Cortex of kidney (tissue), 1 donor: Measurements from ENCODE around the gene ADAMTSL3.
"Not testable (repeated sequence)": the region's sequence is repeated elsewhere in the genome, so short reads cannot be mapped to it uniquely, and the experiment has no call there.

ENCODE experiments used
- DNase-seq: peaks from one replicate; lab custom pipeline; 2025; lab: John Stamatoyannopoulos, UW

Gene ADAMTSL3

DNA sequence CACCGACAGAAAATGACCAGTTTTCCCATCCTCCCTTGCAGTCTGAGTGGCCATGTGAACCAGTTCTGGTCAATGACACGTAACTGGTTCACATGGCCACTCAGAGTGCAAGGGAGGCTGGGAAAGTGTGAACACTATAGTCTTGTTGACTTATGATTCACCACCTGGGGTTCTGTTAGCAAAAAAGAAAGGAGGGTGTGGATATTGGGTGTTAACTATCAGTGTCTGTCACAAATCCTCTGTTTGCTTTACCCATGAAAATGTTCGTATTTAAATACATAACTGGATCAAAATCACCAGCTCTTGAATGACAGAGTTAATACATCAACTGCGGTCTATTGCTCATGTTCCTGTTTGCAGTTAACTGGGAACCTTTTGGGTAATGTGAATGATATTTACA lies 92.3 kb downstream of the ADAMTSL3 start:
- DNase-seq, result no peak

DNA sequence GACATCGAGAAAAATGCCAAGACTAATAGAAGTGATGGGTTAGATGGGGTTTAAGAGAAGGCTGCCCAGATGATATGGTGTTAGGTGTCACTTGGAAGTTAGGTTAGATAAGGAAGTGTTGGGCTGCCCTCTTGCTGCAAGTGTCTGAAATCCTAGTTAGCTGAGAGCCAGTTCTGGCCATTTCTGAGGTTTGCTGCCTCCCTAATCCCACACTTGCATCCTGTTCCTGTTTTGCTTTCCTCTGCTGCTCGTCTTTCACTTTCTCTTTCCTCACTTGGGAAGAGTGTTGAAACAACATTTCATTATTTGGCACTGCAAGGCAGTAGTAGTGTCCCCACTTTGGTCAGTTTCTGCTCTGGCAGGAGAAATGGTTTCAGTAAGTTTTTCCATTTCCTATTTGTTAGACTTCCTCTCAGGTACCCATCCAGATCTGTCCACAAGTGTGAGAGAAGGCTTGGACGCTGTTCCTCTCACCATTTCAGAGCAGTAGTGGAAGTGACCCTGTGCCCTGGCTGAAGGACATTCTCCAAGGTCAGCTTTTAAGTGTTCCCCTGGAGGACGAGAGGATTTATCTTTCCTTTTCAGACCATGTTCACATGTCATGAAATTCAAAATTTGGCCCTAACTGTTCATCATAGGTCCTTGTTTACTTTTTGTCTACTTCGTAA lies 93.3 kb downstream of the ADAMTSL3 start:
- DNase-seq, result no peak

GRCh38 chr15:83747718-83748110 lies 93.8 kb downstream of the ADAMTSL3 start:
- DNase-seq, result no peak

GRCh38 chr15:83753872-83754493 lies 100.1 kb downstream of the ADAMTSL3 start:
- DNase-seq, result no peak

DNA sequence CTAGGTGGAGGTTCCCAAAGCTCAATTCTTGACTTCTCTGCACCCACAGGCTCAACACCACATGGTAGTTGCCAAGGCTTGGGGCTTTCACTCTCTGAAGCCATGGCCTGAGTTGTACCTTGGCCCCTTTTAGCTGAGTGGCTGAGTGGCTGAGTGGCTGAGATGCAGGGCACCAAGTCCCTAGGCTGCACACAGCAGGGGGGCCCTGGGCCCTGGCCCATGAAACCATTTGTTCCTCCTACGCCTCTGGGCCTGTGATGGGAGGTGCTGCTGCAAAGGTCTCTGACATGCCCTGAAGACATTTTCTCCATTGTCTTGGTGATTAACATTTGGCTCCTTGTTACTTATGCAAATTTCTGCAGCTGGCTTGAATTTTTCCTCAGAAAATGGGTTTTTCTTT lies 103.4 kb downstream of the ADAMTSL3 start:
- DNase-seq, result not testable (repeated sequence)

DNA sequence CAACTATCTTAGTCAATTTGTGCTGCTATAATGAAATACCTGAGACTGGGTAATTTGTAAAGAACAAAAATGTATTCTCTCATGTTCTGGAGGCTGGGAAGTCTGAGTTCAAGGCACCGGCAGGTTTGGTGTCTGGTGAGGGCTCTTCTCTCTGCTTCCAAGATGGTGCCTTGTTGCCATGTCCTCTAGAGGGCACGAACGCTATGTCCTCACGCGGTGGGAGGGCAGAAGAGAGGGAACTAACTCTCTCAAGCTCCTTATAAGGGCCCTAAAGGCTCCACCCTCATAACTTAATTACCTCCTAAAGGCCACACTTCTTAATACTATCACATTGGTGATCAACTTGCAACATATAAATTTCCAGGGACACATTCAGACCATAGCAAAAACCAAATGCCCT lies 108.4 kb downstream of the ADAMTSL3 start:
- DNase-seq, result no peak

- no peak for DNase-seq
These were observed 110.4 kb downstream of the ADAMTSL3 start for GRCh38 chr15:83764201-83764838.

DNA sequence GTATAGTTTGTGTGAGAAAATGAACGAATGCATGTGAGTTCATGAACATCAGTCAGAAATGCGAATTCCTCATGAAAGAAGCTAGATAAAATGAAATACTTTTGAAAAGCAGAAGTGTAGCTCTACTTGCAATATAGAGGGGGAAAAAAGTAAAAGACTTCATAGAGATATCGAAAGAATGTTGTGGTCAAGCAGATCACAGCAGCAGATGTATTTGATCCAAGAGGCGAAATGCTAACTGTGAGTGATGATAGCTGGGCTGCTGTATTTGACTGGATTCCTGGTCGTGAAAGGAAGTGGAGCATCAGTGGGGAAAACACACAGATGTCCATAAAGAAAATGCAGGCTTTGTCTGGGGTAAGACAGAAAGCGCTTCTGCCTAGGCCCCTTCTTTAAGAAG lies 112.4 kb downstream of the ADAMTSL3 start:
- DNase-seq, result no peak

GRCh38 chr15:83767741-83768140 lies 113.8 kb downstream of the ADAMTSL3 start:
- no peak for DNase-seq

DNA sequence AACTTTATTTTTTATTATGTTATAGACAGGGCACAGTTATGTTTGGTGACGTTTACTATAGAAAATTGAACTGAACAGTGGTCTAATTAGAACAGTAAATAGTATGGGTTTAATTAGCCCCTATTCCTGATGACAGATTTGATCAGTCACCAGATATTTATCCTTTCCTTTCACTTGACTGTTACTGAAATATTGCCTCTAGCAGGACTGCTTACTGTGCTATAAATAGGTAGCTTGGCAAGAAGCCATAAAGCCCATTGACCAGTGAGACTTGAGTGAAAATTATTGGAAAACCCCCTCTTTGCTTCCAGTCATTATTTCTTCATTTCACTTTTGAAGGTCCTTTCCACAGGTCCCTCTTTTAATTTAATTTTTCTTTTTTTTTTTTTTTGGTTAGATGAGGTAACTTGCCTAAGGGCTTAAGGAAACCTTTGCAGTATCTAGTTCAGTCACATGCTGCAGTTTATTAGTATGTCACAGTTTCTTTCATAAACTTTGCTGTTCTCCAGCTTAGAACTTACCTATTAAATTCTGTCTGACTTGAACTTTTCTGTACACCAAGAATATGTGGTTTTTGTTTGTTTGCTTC lies 115.6 kb downstream of the ADAMTSL3 start:
- no peak for DNase-seq

DNA sequence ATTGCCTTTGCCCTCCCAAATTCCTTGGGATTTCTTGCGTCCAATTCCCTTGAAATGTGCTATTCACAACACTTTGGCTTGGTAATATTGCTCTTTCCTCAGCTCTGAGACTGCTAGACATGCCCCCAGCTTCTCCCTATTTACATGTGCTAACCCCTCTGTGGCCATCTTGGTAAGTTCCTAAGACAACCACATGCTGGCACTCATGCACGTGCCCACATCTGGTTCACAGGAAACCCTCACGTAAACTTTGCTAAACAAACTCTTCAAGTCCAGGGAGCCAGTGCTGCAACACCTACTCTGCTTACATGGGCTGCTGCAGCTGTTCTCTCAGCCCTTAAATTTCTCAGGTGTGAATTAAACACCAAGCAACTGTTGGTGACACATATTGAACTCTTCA lies 121.8 kb downstream of the ADAMTSL3 start:
- no peak for DNase-seq

DNA sequence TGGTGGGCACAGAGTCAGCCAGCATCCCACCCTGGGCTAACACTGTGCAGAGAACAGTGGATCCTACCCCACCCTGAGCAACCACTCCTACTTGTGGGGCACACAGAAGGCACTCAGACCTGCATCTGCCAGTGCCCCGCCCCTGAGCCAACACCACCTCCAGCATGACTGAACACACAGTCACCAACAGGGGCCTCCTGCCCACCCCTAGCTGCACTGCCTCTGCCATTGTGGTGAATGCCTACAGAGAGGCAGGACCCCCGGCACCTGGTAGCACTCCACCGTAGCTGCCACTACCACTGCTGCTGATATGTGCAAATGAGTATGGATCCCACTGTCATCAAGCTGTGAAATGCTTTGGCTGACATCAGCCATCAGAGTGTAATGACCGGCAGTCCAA lies 123.1 kb downstream of the ADAMTSL3 start:
- DNase-seq, result no peak

DNA sequence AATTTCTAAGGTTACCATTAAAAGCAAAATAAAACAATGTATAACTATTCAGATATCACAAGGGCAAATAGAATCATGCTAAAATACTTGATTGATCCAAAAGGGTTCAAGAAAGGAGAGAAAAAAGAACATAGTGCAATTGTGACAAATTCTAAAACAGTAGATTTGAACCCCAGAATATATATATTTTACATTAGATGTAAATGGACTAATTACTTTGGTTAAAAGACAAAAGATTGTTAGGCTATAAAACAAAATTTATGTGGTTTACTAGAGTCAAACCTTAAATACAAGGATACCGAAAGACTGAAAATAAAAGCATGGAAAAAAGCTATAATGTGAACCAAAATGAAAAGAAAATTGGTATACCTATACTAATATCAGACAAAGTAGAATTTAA lies 129.3 kb downstream of the ADAMTSL3 start:
- DNase-seq, result no peak

- no peak for DNase-seq
These were observed 131.1 kb downstream of the ADAMTSL3 start for GRCh38 chr15:83784975-83785374.

- DNase-seq, result no peak
These were observed 132.4 kb downstream of the ADAMTSL3 start for GRCh38 chr15:83786336-83786735.

DNA sequence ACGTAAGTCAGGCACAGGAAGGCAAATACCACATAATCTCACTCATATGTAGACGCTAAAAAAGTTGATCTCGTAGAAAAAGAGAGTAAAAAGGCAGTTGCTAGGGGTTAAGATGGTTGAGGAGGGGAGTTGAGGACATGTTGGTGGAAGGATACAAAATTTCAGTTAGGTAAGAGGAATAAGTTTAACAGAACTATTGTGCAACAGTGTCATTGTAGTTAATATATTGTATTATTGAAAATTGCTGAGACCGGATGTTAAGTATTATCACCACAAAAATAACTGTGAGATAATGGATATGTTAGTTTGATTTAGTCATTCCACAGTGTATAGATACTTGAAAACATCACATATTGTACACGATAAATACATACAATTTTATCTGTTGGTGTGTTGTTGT lies 139.1 kb downstream of the ADAMTSL3 start:
- DNase-seq, result no peak

- DNase-seq, result no peak
These were observed 140.3 kb downstream of the ADAMTSL3 start for GRCh38 chr15:83794209-83794608.

- no peak for DNase-seq
These were observed 155.4 kb downstream of the ADAMTSL3 start for GRCh38 chr15:83809345-83809744.

- DNase-seq, result no peak
These were observed 156.2 kb downstream of the ADAMTSL3 start for GRCh38 chr15:83810110-83810509.

DNA sequence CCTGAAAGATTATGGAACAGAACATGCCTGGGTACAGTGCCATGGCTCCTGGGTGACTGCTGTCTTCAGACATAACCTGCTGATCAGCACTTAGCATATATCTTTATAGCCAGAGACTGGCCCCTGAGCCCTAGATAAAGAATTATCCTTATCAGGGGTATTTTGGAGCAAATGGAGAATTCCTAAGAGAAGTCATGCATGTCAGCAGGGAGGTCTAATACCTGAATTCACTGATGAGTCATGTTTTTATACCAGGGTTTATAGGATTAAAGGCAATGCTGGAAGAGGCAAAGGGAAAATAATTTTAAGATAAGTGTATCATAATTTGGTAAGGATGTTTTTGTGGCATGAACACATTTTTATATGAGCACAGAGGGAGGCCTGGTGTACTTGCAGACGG lies 159.8 kb downstream of the ADAMTSL3 start:
- DNase-seq, result no peak

DNA sequence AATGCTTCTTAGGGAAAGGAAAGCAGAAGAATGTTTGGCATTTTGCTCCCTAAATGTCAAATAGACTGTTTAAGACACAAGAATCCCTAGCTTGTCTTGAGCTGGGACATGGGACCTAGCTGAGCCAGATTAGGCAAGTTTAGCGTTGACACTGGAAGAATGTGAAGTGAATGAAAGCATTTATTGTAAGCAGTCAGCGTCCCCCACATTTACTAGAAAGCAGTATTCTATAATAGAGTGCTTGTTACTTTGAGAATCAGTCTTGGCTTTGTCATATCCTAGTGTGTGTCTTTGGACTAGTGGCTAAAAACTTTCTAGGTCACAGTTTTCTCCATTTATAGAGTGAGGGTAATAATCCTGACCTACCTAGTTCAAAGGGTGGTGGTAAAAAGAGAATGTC lies 161.6 kb downstream of the ADAMTSL3 start:
- DNase-seq, result no peak

DNA sequence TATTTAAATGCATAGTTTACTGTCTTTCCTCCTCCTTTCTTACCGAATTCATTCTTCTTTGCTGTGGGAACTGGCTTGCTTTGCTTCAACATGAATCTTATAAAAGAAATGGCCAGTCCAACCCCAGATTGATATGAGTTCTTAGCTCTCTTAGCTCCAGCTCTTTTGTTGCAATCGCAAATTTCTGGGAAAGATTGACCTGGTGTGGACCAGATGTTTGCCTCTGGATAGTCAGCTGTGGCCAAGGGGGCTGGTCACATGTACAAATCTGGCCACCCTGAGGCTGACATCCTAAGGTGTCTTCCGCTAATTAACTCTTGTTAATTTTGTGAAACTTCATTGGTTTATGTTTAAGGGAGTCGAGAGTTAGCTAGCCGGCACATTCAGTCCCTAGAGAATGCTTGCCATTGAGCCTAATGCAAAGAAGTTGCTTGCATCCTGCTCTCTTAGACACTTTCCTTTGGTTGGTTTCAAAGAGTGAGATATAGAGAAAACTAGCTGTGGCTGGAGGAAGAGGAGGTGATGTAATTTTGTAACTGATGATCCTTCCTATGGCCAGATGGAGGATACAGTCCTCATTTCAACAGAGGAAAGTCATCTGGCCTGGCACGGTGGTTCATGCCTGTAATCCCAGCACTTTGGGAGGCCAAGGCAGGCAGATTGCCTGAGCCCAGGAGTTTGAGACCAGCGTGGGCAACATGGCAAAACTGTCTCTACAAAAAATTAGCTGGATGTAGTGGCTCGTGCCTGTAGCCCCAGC lies 162.4 kb downstream of the ADAMTSL3 start:
- DNase-seq, result no peak
